ENCODE measurements around the gene CYTIP.

The CYTIP gene

GRCh38 chr2:157479081-157480027 is 35.5 kb upstream of the CYTIP start:
- Histone ChIP-seq H3K9ac (ENCODE audit: insufficient read length) (no peak overlapping the region), H3K4me3 (no peak overlapping the region), H3K27ac (no peak overlapping the region), H3K36me3 (ENCODE audit: insufficient read depth, low read length) (no peaks in the 10 kb centered on the region), H3K9me3 (ENCODE audit: low read depth, low read length) (no peaks in the 10 kb centered on the region)
- DNase-seq (ENCODE audit: low read depth, low spot score) = no peak
- TF ChIP-seq FOXP2 (optimal IDR thresholded peaks at IDR 0.05; ENCODE audit: control extremely low read depth, extremely low read length, insufficient read depth) (no peak), EZH2 (IDR thresholded peaks at IDR 0.05) (no peak), POLR2AphosphoS5 (IDR thresholded peaks at IDR 0.05; ENCODE audit: borderline replicate concordance, low read depth, low read length) (no peak)

DNA sequence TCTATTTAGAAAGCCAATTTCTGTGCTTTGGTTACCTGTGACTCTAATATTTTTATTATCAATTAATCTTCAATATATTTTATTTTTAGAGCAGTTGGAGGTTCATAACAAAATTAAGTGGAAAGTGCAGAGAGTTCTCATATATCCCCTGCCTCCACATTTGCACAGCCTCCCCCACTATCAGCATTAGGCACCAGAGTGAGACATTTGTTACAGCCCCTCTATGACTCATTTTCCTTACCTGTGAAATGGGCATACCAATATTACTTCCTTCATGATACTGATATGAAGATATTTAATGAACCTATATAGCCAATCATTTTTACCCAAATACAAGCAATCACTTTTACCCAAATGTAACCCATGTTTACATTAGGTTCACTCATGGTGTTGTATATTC is 34.0 kb upstream of the CYTIP start:
- Histone ChIP-seq H3K27ac (no peak overlapping the region), H3K9ac (ENCODE audit: insufficient read length) (no peak overlapping the region), H3K4me3 (no peak overlapping the region), H3K36me3 (ENCODE audit: insufficient read depth, low read length) (no peaks in the 10 kb centered on the region), H3K9me3 (ENCODE audit: low read depth, low read length) (no peaks in the 10 kb centered on the region)
- no peak for DNase-seq (ENCODE audit: low read depth, low spot score)
- no peak for TF ChIP-seq FOXP2 (optimal IDR thresholded peaks at IDR 0.05; ENCODE audit: control extremely low read depth, extremely low read length, insufficient read depth)

- no peak for TF ChIP-seq FOXP2 (optimal IDR thresholded peaks at IDR 0.05; ENCODE audit: control extremely low read depth, extremely low read length, insufficient read depth)
- TF ChIP-seq POLR2AphosphoS5 (IDR thresholded peaks at IDR 0.05; ENCODE audit: borderline replicate concordance, low read depth, low read length) = no peak
- no peak for TF ChIP-seq EZH2 (IDR thresholded peaks at IDR 0.05)
- Histone ChIP-seq H3K9ac (ENCODE audit: insufficient read length) (no peak overlapping the region), H3K4me3 (no peak overlapping the region), H3K27ac (no peak overlapping the region), H3K36me3 (ENCODE audit: insufficient read depth, low read length) (no peaks in the 10 kb centered on the region), H3K9me3 (ENCODE audit: low read depth, low read length) (no peaks in the 10 kb centered on the region)
- DNase-seq (ENCODE audit: low read depth, low spot score) = no peak
These were observed 33.2 kb upstream of the CYTIP start for GRCh38 chr2:157476953-157477709.

DNA sequence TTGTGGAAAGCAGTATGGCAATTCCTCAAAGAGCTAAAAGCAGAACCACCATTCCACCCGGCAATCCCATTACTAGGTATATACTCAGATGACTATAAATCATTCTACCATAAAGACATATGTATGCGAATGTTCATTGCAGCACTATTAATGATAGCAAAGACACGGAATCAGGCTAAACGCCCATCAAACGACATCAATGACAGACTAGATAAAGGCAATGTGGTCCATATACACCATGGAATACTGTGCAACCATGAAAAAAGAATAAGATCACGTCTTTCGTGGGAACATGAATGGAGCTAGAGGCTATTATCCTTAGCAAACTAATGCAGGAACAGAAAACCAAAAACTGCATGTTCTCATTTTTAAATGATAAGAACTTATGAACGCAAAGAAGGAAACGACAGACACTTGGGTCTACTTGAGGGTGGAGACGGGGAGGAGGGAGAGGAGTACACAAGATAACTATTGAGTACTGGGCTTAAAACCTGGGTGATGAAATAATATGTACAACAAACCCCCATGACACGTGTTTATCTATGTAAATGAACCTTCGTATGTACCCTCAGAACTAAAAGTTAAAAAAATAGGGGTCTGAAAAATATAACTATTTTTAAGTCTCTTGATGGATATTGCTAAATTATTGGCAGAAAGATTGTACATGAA is 32.0 kb upstream of the CYTIP start:
- no peak overlapping the region for H3K27ac ChIP-seq
- TF ChIP-seq EZH2 (IDR thresholded peaks at IDR 0.05) (no peak), FOXP2 (optimal IDR thresholded peaks at IDR 0.05; ENCODE audit: control extremely low read depth, extremely low read length, insufficient read depth) (no peak), POLR2AphosphoS5 (IDR thresholded peaks at IDR 0.05; ENCODE audit: borderline replicate concordance, low read depth, low read length) (no peak)
- no peak overlapping the region for H3K4me3 ChIP-seq
- H3K9me3 ChIP-seq (ENCODE audit: low read depth, low read length) = no peaks in the 10 kb centered on the region
- no peak for DNase-seq (ENCODE audit: low read depth, low spot score)
- no peak overlapping the region for H3K9ac ChIP-seq (ENCODE audit: insufficient read length)
- no peaks in the 10 kb centered on the region for H3K36me3 ChIP-seq (ENCODE audit: insufficient read depth, low read length)

DNA sequence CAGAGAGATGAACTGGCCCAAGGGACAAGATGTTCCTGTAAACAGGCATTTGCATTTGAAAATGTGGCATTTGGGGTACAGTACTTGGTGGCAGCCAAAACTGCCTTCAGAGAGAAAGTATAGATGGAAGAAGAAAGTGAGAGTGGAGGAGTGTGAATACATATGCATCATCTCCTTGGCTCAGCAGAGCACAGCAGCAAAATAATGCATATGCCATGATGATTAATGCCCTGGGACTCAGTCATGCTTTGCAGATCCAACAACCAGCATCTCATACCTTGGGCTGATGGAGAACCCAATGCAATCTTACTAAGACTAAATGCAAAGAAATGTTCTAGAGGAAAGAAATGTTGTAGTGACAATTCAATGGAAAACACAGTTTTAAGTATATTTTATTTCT is 29.7 kb upstream of the CYTIP start:
- H3K9ac ChIP-seq (ENCODE audit: insufficient read length) = no peak overlapping the region
- no peak overlapping the region for H3K4me3 ChIP-seq
- no peak overlapping the region for H3K27ac ChIP-seq
- no peaks in the 10 kb centered on the region for H3K9me3 ChIP-seq (ENCODE audit: low read depth, low read length)
- DNase-seq (ENCODE audit: low read depth, low spot score) = no peak
- no peak for TF ChIP-seq POLR2AphosphoS5 (IDR thresholded peaks at IDR 0.05; ENCODE audit: borderline replicate concordance, low read depth, low read length)
- TF ChIP-seq FOXP2 (optimal IDR thresholded peaks at IDR 0.05; ENCODE audit: control extremely low read depth, extremely low read length, insufficient read depth) = no peak
- TF ChIP-seq EZH2 (IDR thresholded peaks at IDR 0.05) = no peak
- no peaks in the 10 kb centered on the region for H3K36me3 ChIP-seq (ENCODE audit: insufficient read depth, low read length)

- H3K4me3 ChIP-seq = no peak overlapping the region
- no peaks in the 10 kb centered on the region for H3K36me3 ChIP-seq (ENCODE audit: insufficient read depth, low read length)
- H3K9me3 ChIP-seq (ENCODE audit: low read depth, low read length) = no peaks in the 10 kb centered on the region
- no peak overlapping the region for H3K9ac ChIP-seq (ENCODE audit: insufficient read length)
- TF ChIP-seq FOXP2 (optimal IDR thresholded peaks at IDR 0.05; ENCODE audit: control extremely low read depth, extremely low read length, insufficient read depth) (no peak), POLR2AphosphoS5 (IDR thresholded peaks at IDR 0.05; ENCODE audit: borderline replicate concordance, low read depth, low read length) (no peak), EZH2 (IDR thresholded peaks at IDR 0.05) (no peak)
- no peak for DNase-seq (ENCODE audit: low read depth, low spot score)
- no peak overlapping the region for H3K27ac ChIP-seq
These were observed 27.2 kb upstream of the CYTIP start for GRCh38 chr2:157471078-157471477.

- DNase-seq (ENCODE audit: low read depth, low spot score) = no peak
- Histone ChIP-seq H3K27ac (no peak overlapping the region), H3K4me3 (no peak overlapping the region), H3K36me3 (ENCODE audit: insufficient read depth, low read length) (no peaks in the 10 kb centered on the region), H3K9ac (ENCODE audit: insufficient read length) (no peak overlapping the region), H3K9me3 (ENCODE audit: low read depth, low read length) (no peaks in the 10 kb centered on the region)
- TF ChIP-seq EZH2 (IDR thresholded peaks at IDR 0.05) (no peak), POLR2AphosphoS5 (IDR thresholded peaks at IDR 0.05; ENCODE audit: borderline replicate concordance, low read depth, low read length) (no peak), FOXP2 (optimal IDR thresholded peaks at IDR 0.05; ENCODE audit: control extremely low read depth, extremely low read length, insufficient read depth) (no peak)
These were observed 26.4 kb upstream of the CYTIP start for GRCh38 chr2:157470321-157470720.

DNA sequence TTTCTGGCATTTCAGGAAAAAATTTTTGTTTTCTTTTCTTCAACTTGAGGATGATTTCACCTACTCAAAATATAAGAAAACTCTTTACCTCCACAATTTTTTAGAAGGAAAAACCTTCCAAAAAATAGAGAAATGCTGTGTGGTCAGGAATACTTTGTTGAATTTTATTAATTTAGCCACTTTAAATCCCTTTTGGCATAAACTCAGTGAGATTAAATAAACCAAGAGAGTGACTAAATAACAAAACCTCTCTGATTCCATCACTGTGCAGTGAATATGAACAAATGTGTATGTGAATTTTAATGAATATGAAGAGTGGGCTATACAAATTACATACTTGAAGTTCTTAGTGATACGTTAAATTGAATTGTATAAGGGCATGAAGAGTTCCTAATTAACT is 25.8 kb upstream of the CYTIP start:
- no peaks in the 10 kb centered on the region for H3K36me3 ChIP-seq (ENCODE audit: insufficient read depth, low read length)
- no peak for DNase-seq (ENCODE audit: low read depth, low spot score)
- no peaks in the 10 kb centered on the region for H3K9me3 ChIP-seq (ENCODE audit: low read depth, low read length)
- TF ChIP-seq FOXP2 (optimal IDR thresholded peaks at IDR 0.05; ENCODE audit: control extremely low read depth, extremely low read length, insufficient read depth) = no peak
- no peak for TF ChIP-seq POLR2AphosphoS5 (IDR thresholded peaks at IDR 0.05; ENCODE audit: borderline replicate concordance, low read depth, low read length)
- no peak for TF ChIP-seq EZH2 (IDR thresholded peaks at IDR 0.05)
- no peak overlapping the region for H3K4me3 ChIP-seq
- H3K9ac ChIP-seq (ENCODE audit: insufficient read length) = no peak overlapping the region
- H3K27ac ChIP-seq = no peak overlapping the region

Data from SK-N-MC (cell line).